A673 (cell line): ENCODE data around the gene GALNTL6. TPM values are rescaled to one million over a fixed set of nuclear protein-coding genes. Genes with fewer than 3 reads are reported as not detected.

ENCODE experiments used
- BruUV-seq: library from RNA; stranded (reverse); fragments of 400-500 nt; replicated peaks from 2 replicates; lab custom pipeline; 2021; lab: Mats Ljungman, UMichigan
- CTCF ChIA-PET: fragments of 300-600 bp; sonication (Branson Sonifier 250); formaldehyde crosslinking; loops from one replicate; lab custom pipeline; 2022; ENCODE audit warnings: antibody characterized with exemption; lab: Charles Lee
- POLR2A ChIA-PET: fragments of 300-600 bp; sonication (Branson Sonifier 250); formaldehyde crosslinking; loops from one replicate; lab custom pipeline; 2022; ENCODE audit warnings: antibody characterized with exemption; ENCODE audit not compliant: low non-redundant PET; lab: Charles Lee
- DNase-seq: peaks from one replicate; pipeline ENCODE4 v3.0.0-alpha.2; 2015; ENCODE audit warnings: low spot score
- H3K27ac ChIP-seq: fragments of 200-600 bp; sonication (generic); 2 replicates; pipeline ENCODE4 v1.5.1; 2016; ENCODE audit warnings: mixed run types, low read depth, mild to moderate bottlenecking, mixed read lengths, antibody characterized with exemption, low read length; ENCODE audit not compliant: poor library complexity, severe bottlenecking
- H3K27me3 ChIP-seq: fragments of 200-600 bp; sonication (generic); replicated peaks from 2 replicates; pipeline ENCODE4 v1.6.1; 2017; ENCODE audit warnings: mixed run types, low read depth, mild to moderate bottlenecking, mixed read lengths, antibody characterized with exemption, low read length; ENCODE audit not compliant: insufficient read depth, poor library complexity
- H3K36me3 ChIP-seq: fragments of 200-600 bp; sonication (generic); 2 replicates; pipeline ENCODE4 v1.6.1; 2016; ENCODE audit warnings: mixed run types, mild to moderate bottlenecking, mixed read lengths, antibody characterized with exemption, low read length; ENCODE audit not compliant: insufficient read depth, poor library complexity, severe bottlenecking
- H3K4me1 ChIP-seq: fragments of 200-600 bp; sonication (generic); 2 replicates; pipeline ENCODE4 v1.6.1; 2017; ENCODE audit warnings: mixed run types, mild to moderate bottlenecking, mixed read lengths, antibody characterized with exemption, low read length; ENCODE audit not compliant: insufficient read depth, poor library complexity, severe bottlenecking
- H3K4me3 ChIP-seq: fragments of 200-600 bp; sonication (generic); 2 replicates; pipeline ENCODE4 v1.5.1; 2016; ENCODE audit warnings: low read depth, mixed run types, mild to moderate bottlenecking, mixed read lengths, low read length; ENCODE audit not compliant: poor library complexity, severe bottlenecking
- H3K9me3 ChIP-seq: fragments of 200-600 bp; sonication (generic); 2 replicates; pipeline ENCODE4 v1.6.1; 2016; ENCODE audit warnings: mixed run types, low read depth, mild to moderate bottlenecking, mixed read lengths, antibody characterized with exemption, low read length; ENCODE audit not compliant: poor library complexity, severe bottlenecking
- EZH2 ChIP-seq: fragments of 200-600 bp; sonication (generic); IDR thresholded peaks from 2 replicates; pipeline ENCODE4 v1.6.1; 2017; ENCODE audit warnings: borderline replicate concordance, low read depth, mild to moderate bottlenecking, mixed read lengths, antibody characterized with exemption, low read length; ENCODE audit not compliant: poor library complexity, severe bottlenecking
- intact Hi-C: fragments of 100-400 bp; cut with micrococcal nuclease; formaldehyde crosslinking; loops from one replicate; pipeline ENCODE4 v1.10.0; 2022; ENCODE audit not compliant: unreplicated experiment
- total RNA-seq: library from RNA; stranded (reverse); gene quantifications from 2 replicates; pipeline ENCODE4 v1.2.3, GENCODE V29; 2021
- TF ChIP-seq, protein P1 (sequence below): fragments of 300-800, 200-600 bp; sonication (generic); conservative IDR thresholded peaks from 2 replicates; pipeline ENCODE4 v1.5.1; 2017; ENCODE audit warnings: low read depth, mild to moderate bottlenecking, antibody characterized with exemption, low read length, moderate library complexity, mixed read lengths

GALNTL6 gene
- total RNA-seq, 1 experiment from 2014 or later: 0.30 TPM

GRCh38 chr4:172652369-172652768 lies 839.2 kb downstream of the GALNTL6 start:
- Histone ChIP-seq H3K27me3 (no peaks in the 10 kb centered on the region), H3K4me3 (no peak overlapping the region), H3K9me3 (no peaks in the 10 kb centered on the region), H3K36me3 (no peaks in the 10 kb centered on the region), H3K27ac (no peak overlapping the region), H3K4me1 (no peaks in the 10 kb centered on the region)
- DNase-seq: no peak
- BruUV-seq: no TSS peak
- intact Hi-C loops: no loop called here
- ChIA-PET POLR2A (no interaction called here), CTCF (no interaction called here)
- TF ChIP-seq EZH2: no peak
- TF ChIP-seq, protein P1, sequence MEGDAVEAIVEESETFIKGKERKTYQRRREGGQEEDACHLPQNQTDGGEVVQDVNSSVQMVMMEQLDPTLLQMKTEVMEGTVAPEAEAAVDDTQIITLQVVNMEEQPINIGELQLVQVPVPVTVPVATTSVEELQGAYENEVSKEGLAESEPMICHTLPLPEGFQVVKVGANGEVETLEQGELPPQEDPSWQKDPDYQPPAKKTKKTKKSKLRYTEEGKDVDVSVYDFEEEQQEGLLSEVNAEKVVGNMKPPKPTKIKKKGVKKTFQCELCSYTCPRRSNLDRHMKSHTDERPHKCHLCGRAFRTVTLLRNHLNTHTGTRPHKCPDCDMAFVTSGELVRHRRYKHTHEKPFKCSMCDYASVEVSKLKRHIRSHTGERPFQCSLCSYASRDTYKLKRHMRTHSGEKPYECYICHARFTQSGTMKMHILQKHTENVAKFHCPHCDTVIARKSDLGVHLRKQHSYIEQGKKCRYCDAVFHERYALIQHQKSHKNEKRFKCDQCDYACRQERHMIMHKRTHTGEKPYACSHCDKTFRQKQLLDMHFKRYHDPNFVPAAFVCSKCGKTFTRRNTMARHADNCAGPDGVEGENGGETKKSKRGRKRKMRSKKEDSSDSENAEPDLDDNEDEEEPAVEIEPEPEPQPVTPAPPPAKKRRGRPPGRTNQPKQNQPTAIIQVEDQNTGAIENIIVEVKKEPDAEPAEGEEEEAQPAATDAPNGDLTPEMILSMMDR: no peak

DNA sequence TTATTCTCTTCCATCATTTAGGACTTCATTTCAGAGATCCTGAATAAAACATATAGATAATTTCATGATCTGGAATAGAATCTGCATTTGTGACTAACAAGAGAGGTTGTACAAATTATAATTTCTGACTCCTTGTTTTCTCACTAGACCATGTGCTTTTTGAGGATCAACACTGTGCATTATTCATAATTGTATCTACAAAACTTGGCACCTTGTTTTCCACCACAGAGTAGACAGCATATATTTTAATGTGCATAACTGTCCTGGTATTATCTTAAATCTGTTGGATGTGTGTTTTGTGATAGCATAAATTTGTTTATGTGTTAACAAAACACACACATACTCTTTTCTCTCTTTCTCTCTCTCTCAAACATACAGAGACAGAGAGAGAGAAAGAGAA lies 840.5 kb downstream of the GALNTL6 start:
- H3K27ac ChIP-seq: no peak overlapping the region
- no peak for DNase-seq
- POLR2A ChIA-PET: no interaction called here
- no TSS peak for BruUV-seq
- no peak overlapping the region for H3K4me3 ChIP-seq
- intact Hi-C loops: no loop called here
- no peaks in the 10 kb centered on the region for H3K9me3 ChIP-seq
- H3K36me3 ChIP-seq: no peaks in the 10 kb centered on the region
- TF ChIP-seq EZH2: no peak
- TF ChIP-seq, protein P1: no peak
- CTCF ChIA-PET: no interaction called here
- H3K27me3 ChIP-seq: no peaks in the 10 kb centered on the region
- no peaks in the 10 kb centered on the region for H3K4me1 ChIP-seq

- H3K36me3 ChIP-seq: no peaks in the 10 kb centered on the region
- no peaks in the 10 kb centered on the region for H3K9me3 ChIP-seq
- H3K4me3 ChIP-seq: no peak overlapping the region
- no peak overlapping the region for H3K27ac ChIP-seq
- intact Hi-C loops: no loop called here
- no peak for TF ChIP-seq EZH2
- TF ChIP-seq, protein P1: no peak
- ChIA-PET POLR2A (no interaction called here), CTCF (no interaction called here)
- H3K27me3 ChIP-seq: no peaks in the 10 kb centered on the region
- H3K4me1 ChIP-seq: no peaks in the 10 kb centered on the region
- no TSS peak for BruUV-seq
- DNase-seq: no peak
These were observed 841.3 kb downstream of the GALNTL6 start for GRCh38 chr4:172654457-172654856.
